Osteoblast (primary cell): ENCODE data around the gene CD164L2. TPM values are rescaled to one million over a fixed set of nuclear protein-coding genes. Genes with fewer than 3 reads are reported as not detected.

Source experiments
- DNase-seq: peaks from one replicate; pipeline ENCODE4 v3.0.0; 2011; ENCODE audit warnings: low spot score, mixed read lengths; ENCODE audit not compliant: insufficient read length; ENCODE audit errors: missing footprints
- H2AFZ ChIP-seq: 2 replicates; pipeline ENCODE4 v1.6.0; 2011; ENCODE audit warnings: mild to moderate bottlenecking, low read length
- H3K27ac ChIP-seq: 2 replicates; pipeline ENCODE4 v1.5.1; 2011; ENCODE audit warnings: mild to moderate bottlenecking, low read depth, low read length, moderate library complexity
- H3K27me3 ChIP-seq: 2 replicates; pipeline ENCODE4 v1.6.0; 2012; ENCODE audit warnings: mild to moderate bottlenecking, control low read depth, inconsistent platforms, low read length, moderate library complexity; ENCODE audit not compliant: insufficient read depth
- H3K36me3 ChIP-seq: 2 replicates; pipeline ENCODE4 v1.5.1; 2011; ENCODE audit warnings: mild to moderate bottlenecking, low read length, control low read depth, moderate library complexity; ENCODE audit not compliant: insufficient read depth
- H3K4me1 ChIP-seq: 2 replicates; pipeline ENCODE4 v1.5.1; 2011; ENCODE audit warnings: mild to moderate bottlenecking, low read length, control low read depth, moderate library complexity; ENCODE audit not compliant: insufficient read depth
- H3K4me2 ChIP-seq: 2 replicates; pipeline ENCODE4 v1.6.0; 2011; ENCODE audit warnings: mild to moderate bottlenecking, low read length; ENCODE audit not compliant: insufficient read depth
- H3K4me3 ChIP-seq: fragments of 200-600 bp; sonication (generic); 3 replicates; pipeline ENCODE4 v1.5.1; 2012; ENCODE audit warnings: mild to moderate bottlenecking, low read length, inconsistent platforms; ENCODE audit not compliant: insufficient read depth
- H3K79me2 ChIP-seq: 2 replicates; pipeline ENCODE4 v1.6.0; 2012; ENCODE audit warnings: mild to moderate bottlenecking, low read length, control low read depth, inconsistent platforms; ENCODE audit not compliant: insufficient read depth
- H3K9me3 ChIP-seq: 2 replicates; pipeline ENCODE4 v1.5.1; 2011; ENCODE audit warnings: low read depth, low read length, control low read depth
- H4K20me1 ChIP-seq: 2 replicates; pipeline ENCODE4 v1.6.0; 2012; ENCODE audit warnings: mild to moderate bottlenecking, low read length, control low read depth; ENCODE audit not compliant: insufficient read depth
- CTCF ChIP-seq: IDR thresholded peaks from 2 replicates; pipeline ENCODE4 v1.5.1; 2011; ENCODE audit warnings: mild to moderate bottlenecking, low read depth, low read length, moderate library complexity; ENCODE audit errors: extremely low read depth
- total RNA-seq: library from RNA; depleted of rRNA; stranded (reverse); fragments of >200 nt; gene quantifications from 2 replicates; pipeline ENCODE4 v1.2.3, GENCODE V29; 2012

The CD164L2 gene
- total RNA-seq, 1 donor = not detected

- no peak overlapping the region for H2AFZ ChIP-seq
- H4K20me1 ChIP-seq = peaks cover 35% of the 10 kb centered on the region
- no peak overlapping the region for H3K27ac ChIP-seq
- no peak overlapping the region for H3K4me3 ChIP-seq
- DNase-seq = peak; percentile 95
- peaks cover 50% of the 10 kb centered on the region for H3K36me3 ChIP-seq
- H3K4me2 ChIP-seq = no peak overlapping the region
- H3K79me2 ChIP-seq = peaks cover 39% of the 10 kb centered on the region
- H3K9me3 ChIP-seq = no peaks in the 10 kb centered on the region
- H3K27me3 ChIP-seq = no peaks in the 10 kb centered on the region
- no peaks in the 10 kb centered on the region for H3K4me1 ChIP-seq
- peak; percentile 79 for TF ChIP-seq CTCF
Measured at GRCh38 chr1:27332536-27333281, 50.4 kb downstream of the CD164L2 start.

- Histone ChIP-seq H3K27ac (no peak overlapping the region), H3K36me3 (peaks cover 50% of the 10 kb centered on the region), H4K20me1 (peaks cover 37% of the 10 kb centered on the region), H2AFZ (no peak overlapping the region), H3K27me3 (no peaks in the 10 kb centered on the region), H3K9me3 (no peaks in the 10 kb centered on the region), H3K79me2 (peaks cover 46% of the 10 kb centered on the region), H3K4me2 (no peak overlapping the region), H3K4me1 (no peaks in the 10 kb centered on the region), H3K4me3 (no peak overlapping the region)
- peak; percentile 56 for DNase-seq
- TF ChIP-seq CTCF = no peak
Measured at GRCh38 chr1:27331922-27332321, 51.2 kb downstream of the CD164L2 start.

DNA sequence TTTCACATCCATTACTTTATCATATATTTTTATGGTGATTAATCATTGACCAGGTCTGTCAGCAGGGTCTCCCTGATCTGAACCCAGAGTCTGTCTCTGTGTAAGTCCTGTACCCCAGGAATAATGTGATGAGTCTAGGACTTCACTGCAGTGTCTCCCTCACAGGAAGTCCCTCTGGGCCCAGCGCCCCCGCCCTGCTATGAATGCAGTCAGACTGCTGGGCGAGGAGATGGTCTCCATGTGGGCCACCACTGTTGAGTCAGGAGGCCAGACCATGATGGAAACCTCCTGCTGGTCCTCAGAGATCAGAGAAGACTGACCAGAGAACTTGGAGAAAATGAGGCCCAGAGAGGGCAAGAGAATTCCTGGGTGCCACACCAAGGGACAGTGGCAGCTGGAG is 51.7 kb downstream of the CD164L2 start:
- DNase-seq = no peak
- Histone ChIP-seq H3K79me2 (peaks cover 51% of the 10 kb centered on the region), H3K27me3 (no peaks in the 10 kb centered on the region), H3K4me1 (no peaks in the 10 kb centered on the region), H3K9me3 (no peaks in the 10 kb centered on the region), H3K4me2 (no peak overlapping the region), H3K27ac (no peak overlapping the region), H3K4me3 (no peak overlapping the region), H2AFZ (no peak overlapping the region), H4K20me1 (peaks cover 39% of the 10 kb centered on the region), H3K36me3 (peaks cover 54% of the 10 kb centered on the region)
- TF ChIP-seq CTCF = no peak

DNA sequence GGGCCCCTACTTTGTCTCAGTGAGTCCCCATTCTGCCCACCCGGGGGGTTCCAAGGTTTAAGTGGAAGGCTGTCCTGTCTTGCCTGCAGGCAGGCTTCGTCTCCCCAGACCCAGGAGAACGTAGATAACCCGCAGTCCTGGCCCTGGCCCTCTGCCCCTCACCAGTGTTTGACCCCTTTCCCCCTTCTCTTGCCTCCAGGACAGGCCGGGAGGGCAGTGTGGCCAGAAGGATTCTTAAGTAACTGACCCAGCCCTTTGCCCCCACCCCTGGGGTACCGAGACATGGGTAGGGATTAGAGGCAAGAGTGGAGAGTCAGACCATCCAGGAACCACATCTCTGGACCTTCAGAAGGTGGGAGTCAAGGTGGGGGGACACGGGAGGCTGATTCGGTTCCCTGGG is 52.3 kb downstream of the CD164L2 start:
- no peak for TF ChIP-seq CTCF
- Histone ChIP-seq H4K20me1 (peaks cover 43% of the 10 kb centered on the region), H3K27ac (no peak overlapping the region), H2AFZ (no peak overlapping the region), H3K9me3 (no peaks in the 10 kb centered on the region), H3K79me2 (peaks cover 58% of the 10 kb centered on the region), H3K4me2 (no peak overlapping the region), H3K4me3 (no peak overlapping the region), H3K27me3 (no peaks in the 10 kb centered on the region), H3K4me1 (no peaks in the 10 kb centered on the region), H3K36me3 (peaks cover 53% of the 10 kb centered on the region)
- no peak for DNase-seq

Other genes starting within 250 kb of the CD164L2 start
- gene SLC9A1, start 228.2 kb downstream of the CD164L2 start, total RNA-seq = 6.2 and 7.6 TPM in 2 replicates
- gene WDTC1, start 148.7 kb downstream of the CD164L2 start, total RNA-seq = 30.9 and 34.4 TPM in 2 replicates
- 23.9 and 30.4 TPM in 2 replicates for gene TMEM222, start 61.2 kb downstream of the CD164L2 start, total RNA-seq
- gene SYTL1, start 41.3 kb downstream of the CD164L2 start, total RNA-seq = under 0.01 TPM in 1 of 2 replicates, not detected in the other
- gene MAP3K6, start 16.4 kb downstream of the CD164L2 start, total RNA-seq = 25.7 and 29.8 TPM in 2 replicates
- gene FCN3, start 8.5 kb downstream of the CD164L2 start, total RNA-seq = not detected in 2 replicates
- gene GPR3, start 9.3 kb upstream of the CD164L2 start, total RNA-seq = under 0.01 and 0.36 TPM in 2 replicates
- gene WASF2, start 106.8 kb upstream of the CD164L2 start, total RNA-seq = 24.5 and 24.6 TPM in 2 replicates
- gene AHDC1, start 220.8 kb upstream of the CD164L2 start, total RNA-seq = 11.2 and 13.3 TPM in 2 replicates